ENCODE data around the gene WNT9B. TPM values are rescaled to one million over a fixed set of nuclear protein-coding genes. Genes with fewer than 3 reads are reported as not detected.

WNT9B gene
- total and polyA plus RNA-seq, 2 experiments from 2014 or later, result 0.17 TPM; not detected in 1

DNA sequence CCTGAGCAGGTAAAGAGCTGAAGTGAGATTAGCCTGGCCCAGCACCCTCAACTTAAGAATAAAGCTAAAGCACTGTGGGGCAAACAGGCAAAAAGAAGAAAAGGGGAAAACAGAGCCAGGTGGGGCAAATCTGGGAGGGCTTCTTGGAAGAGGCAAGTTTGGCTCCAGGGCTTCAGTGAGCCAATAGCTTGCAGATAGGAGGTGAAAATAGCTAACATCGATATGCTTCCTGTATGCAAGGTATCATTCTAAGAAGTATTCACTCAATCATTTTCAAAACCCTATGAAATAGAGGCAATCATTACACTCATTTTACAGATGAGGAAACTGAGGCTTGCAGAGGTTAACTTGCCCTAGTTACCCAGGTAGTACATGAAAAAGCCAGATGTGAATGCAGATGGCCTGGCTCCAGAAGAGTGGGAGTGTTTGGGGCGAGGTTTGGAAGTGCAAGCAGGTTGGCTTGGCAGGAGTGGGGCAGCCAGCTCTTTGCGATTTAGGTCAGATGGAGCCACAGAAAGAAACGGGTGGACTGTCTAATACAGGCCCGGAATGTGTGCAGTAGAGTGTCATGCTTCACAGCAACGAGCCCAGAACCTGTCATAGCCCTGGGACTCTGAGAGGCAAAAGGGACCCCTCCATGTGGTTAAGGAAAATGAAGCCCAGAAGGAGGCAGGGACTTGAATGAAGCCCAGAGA, 38.6 kb upstream of the WNT9B start:
- peaks cover 49% of the 10 kb centered on the region for H3K27me3 ChIP-seq (ENCODE audit: insufficient read depth)

More for the DNA sequence above, 38.6 kb upstream of the WNT9B start:
- Mint-ChIP-seq H3K27me3 (ENCODE audit: insufficient read depth, low read depth, poor library complexity) (peaks cover 48% of the 10 kb centered on the region), H3K9me3 (no peaks in the 10 kb centered on the region; the same call in 2 of the 3 replicates), H3K27ac (no peak overlapping the region), H3K4me1 (peaks cover 70% of the 10 kb centered on the region), H3K4me3 (no peak overlapping the region), H3K36me3 (ENCODE audit: low read depth) (no peaks in the 10 kb centered on the region)
- H3K4me2 ChIP-seq, result no peak overlapping the region
- no peaks in the 10 kb centered on the region for H3K36me3 ChIP-seq (ENCODE audit: insufficient read depth)
- no peaks in the 10 kb centered on the region for H3K79me2 ChIP-seq (replicated peaks; ENCODE audit: insufficient read depth)
- H2AFZ ChIP-seq, result no peak overlapping the region
- no peak overlapping the region for H3K27ac ChIP-seq (ENCODE audit: low read depth)
- DNase-seq (ENCODE audit: low spot score) (no peak), ATAC-seq (no peak)
- H3F3A ChIP-seq (replicated peaks; ENCODE audit: low read depth), result no peaks in the 10 kb centered on the region
- peaks cover 43% of the 10 kb centered on the region for H3K4me1 ChIP-seq (ENCODE audit: insufficient read depth)
- H3K4me3 ChIP-seq, result no peak overlapping the region
- no peaks in the 10 kb centered on the region for H4K20me1 ChIP-seq (replicated peaks; ENCODE audit: insufficient read depth)
- H3K9me2 ChIP-seq (ENCODE audit: insufficient read depth), result no peaks in the 10 kb centered on the region
- TF ChIP-seq ZNF331 (CRISPR knock-in tag; IDR thresholded peaks at IDR 0.05; ENCODE audit: low read depth) (no peak), STAT1 (IDR thresholded peaks at IDR 0.05; ENCODE audit: unreplicated experiment) (no peak), JUNB (IDR thresholded peaks at IDR 0.05; ENCODE audit: unreplicated experiment) (no peak), REST (IDR thresholded peaks at IDR 0.05; ENCODE audit: unreplicated experiment) (no peak), ZNF462 (CRISPR knock-in tag; IDR thresholded peaks at IDR 0.05) (no peak), EZH2 (IDR thresholded peaks at IDR 0.05; ENCODE audit: low read depth, unreplicated experiment) (no peak), EZH2phosphoT487 (IDR thresholded peaks at IDR 0.05; ENCODE audit: unreplicated experiment) (no peak), NANOG (IDR thresholded peaks at IDR 0.05; ENCODE audit: borderline replicate concordance) (no peak), ZNF114 (CRISPR knock-in tag; IDR thresholded peaks at IDR 0.05) (no peak), CREB1 (CRISPR knock-in tag; IDR thresholded peaks at IDR 0.05; ENCODE audit: low read depth) (no peak), POLR2AphosphoS5 (IDR thresholded peaks at IDR 0.05; ENCODE audit: low read depth) (no peak), ETS1 (IDR thresholded peaks at IDR 0.05) (no peak)
- TF ChIP-seq, protein P1, sequence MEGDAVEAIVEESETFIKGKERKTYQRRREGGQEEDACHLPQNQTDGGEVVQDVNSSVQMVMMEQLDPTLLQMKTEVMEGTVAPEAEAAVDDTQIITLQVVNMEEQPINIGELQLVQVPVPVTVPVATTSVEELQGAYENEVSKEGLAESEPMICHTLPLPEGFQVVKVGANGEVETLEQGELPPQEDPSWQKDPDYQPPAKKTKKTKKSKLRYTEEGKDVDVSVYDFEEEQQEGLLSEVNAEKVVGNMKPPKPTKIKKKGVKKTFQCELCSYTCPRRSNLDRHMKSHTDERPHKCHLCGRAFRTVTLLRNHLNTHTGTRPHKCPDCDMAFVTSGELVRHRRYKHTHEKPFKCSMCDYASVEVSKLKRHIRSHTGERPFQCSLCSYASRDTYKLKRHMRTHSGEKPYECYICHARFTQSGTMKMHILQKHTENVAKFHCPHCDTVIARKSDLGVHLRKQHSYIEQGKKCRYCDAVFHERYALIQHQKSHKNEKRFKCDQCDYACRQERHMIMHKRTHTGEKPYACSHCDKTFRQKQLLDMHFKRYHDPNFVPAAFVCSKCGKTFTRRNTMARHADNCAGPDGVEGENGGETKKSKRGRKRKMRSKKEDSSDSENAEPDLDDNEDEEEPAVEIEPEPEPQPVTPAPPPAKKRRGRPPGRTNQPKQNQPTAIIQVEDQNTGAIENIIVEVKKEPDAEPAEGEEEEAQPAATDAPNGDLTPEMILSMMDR (conservative IDR thresholded peaks at IDR 0.05; ENCODE audit: low read depth in 2 of 2), result no peak

Measured in GM23338 (cell line).